GM23338 (cell line): ENCODE data around the gene ZNF536.
"Not testable (repeated sequence)": the region's sequence is repeated elsewhere in the genome, so short reads cannot be mapped to it uniquely, and the experiment has no call there.

Experiments used
- POLR2AphosphoS5 ChIP-seq: IDR thresholded peaks from 2 replicates; pipeline ENCODE4 v1.6.1; 2016; ENCODE audit warnings: antibody characterized with exemption, low read depth
- ZNF331 ChIP-seq: fragments of 250-450 bp; sonication (Bioruptor Pico); IDR thresholded peaks from 2 replicates; pipeline ENCODE4 v1.5.0; 2020; ENCODE audit warnings: low read depth, mild to moderate bottlenecking, moderate library complexity
- TF ChIP-seq, protein P1 (sequence below), 2 experiments: fragments of 200-600 bp in 1 of 2; sonication (generic) in 1 of 2; conservative IDR thresholded peaks; 2 replicates each; pipeline versions ENCODE4 v1.5.1 to v1.6.1; 2016 to 2017; ENCODE audit warnings: antibody characterized with exemption in 2 of 2, low read depth in 2 of 2, mild to moderate bottlenecking in 2 of 2, moderate library complexity in 1 of 2

DNA sequence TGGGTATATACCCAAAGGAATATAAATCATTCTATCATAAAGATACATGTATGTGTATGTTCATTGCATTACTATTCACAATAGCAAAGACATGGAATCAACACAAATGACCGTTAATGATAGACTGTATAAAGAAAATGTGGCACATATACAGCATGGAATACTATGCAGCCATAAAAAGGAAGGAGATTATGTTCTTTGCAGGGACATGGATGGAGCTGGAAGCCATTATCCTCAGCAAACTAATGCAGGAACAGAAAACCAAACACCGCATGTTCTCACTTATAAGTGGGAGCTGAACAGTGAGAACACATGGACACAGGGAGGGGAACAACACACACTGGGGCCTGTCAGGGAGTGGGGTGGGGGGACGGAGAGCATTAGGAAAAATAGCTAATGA is 125.9 kb downstream of the ZNF536 start:
- TF ChIP-seq POLR2AphosphoS5; ZNF331 (CRISPR knock-in tag): not testable (repeated sequence)
- TF ChIP-seq, protein P1, sequence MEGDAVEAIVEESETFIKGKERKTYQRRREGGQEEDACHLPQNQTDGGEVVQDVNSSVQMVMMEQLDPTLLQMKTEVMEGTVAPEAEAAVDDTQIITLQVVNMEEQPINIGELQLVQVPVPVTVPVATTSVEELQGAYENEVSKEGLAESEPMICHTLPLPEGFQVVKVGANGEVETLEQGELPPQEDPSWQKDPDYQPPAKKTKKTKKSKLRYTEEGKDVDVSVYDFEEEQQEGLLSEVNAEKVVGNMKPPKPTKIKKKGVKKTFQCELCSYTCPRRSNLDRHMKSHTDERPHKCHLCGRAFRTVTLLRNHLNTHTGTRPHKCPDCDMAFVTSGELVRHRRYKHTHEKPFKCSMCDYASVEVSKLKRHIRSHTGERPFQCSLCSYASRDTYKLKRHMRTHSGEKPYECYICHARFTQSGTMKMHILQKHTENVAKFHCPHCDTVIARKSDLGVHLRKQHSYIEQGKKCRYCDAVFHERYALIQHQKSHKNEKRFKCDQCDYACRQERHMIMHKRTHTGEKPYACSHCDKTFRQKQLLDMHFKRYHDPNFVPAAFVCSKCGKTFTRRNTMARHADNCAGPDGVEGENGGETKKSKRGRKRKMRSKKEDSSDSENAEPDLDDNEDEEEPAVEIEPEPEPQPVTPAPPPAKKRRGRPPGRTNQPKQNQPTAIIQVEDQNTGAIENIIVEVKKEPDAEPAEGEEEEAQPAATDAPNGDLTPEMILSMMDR (conservative IDR thresholded peaks at IDR 0.05; ENCODE audit: low read depth in 2 of 2) = not testable (repeated sequence)
